WTC11 (cell line): Measurements from ENCODE around the gene CNNM3. TPM values are rescaled to one million over a fixed set of nuclear protein-coding genes. Genes with fewer than 3 reads are reported as not detected.

Experiments
- ATAC-seq: fragments of 200-7000 bp; cut with Tn5 transposase; 2 replicates; pipeline ENCODE4 v1.10.0; 2021; ENCODE audit warnings: mild to moderate bottlenecking, moderate library complexity
- CTCF ChIA-PET: fragments of 300-600 bp; sonication (Branson Sonifier 250); formaldehyde crosslinking; loops from one replicate; lab custom pipeline; 2021; ENCODE audit warnings: antibody characterized with exemption; lab: Charles Lee
- POLR2A ChIA-PET: fragments of 350-600 bp; sonication (Branson Sonifier 250); formaldehyde crosslinking; loops from one replicate; lab custom pipeline; 2021; ENCODE audit warnings: antibody characterized with exemption; lab: Charles Lee
- DNase-seq: peaks from one replicate; pipeline ENCODE4 v3.0.0; 2021; ENCODE audit warnings: low spot score
- H3K27ac Mint-ChIP-seq: 2 replicates; pipeline ENCODE4 v1.8.0; 2021; ENCODE audit warnings: mixed read lengths
- H3K27me3 Mint-ChIP-seq: 2 replicates; pipeline ENCODE4 v1.8.0; 2021; ENCODE audit warnings: low read depth, mild to moderate bottlenecking, moderate library complexity, mixed read lengths
- H3K36me3 Mint-ChIP-seq: 2 replicates; pipeline ENCODE4 v1.8.0; 2021; ENCODE audit warnings: mixed read lengths
- H3K4me1 Mint-ChIP-seq: 2 replicates; pipeline ENCODE4 v1.8.0; 2022; ENCODE audit warnings: mixed read lengths
- H3K4me3 Mint-ChIP-seq: 2 replicates; pipeline ENCODE4 v1.8.0; 2021; ENCODE audit warnings: mild to moderate bottlenecking, moderate library complexity, mixed read lengths
- H3K9me3 Mint-ChIP-seq: 2 replicates; pipeline ENCODE4 v1.8.0; 2021; ENCODE audit warnings: mixed read lengths
- AFF4 ChIP-seq: sonication (generic); formaldehyde crosslinking; IDR thresholded peaks from 2 replicates; pipeline ENCODE4 v1.8.1; 2023; ENCODE audit warnings: mild to moderate bottlenecking, missing genetic modification reagents, borderline replicate concordance
- ATF2 ChIP-seq: sonication (generic); formaldehyde crosslinking; IDR thresholded peaks from 2 replicates; pipeline ENCODE4 v1.8.1; 2022; ENCODE audit warnings: low read depth, missing genetic modification reagents, borderline replicate concordance
- CBFB ChIP-seq: sonication (generic); formaldehyde crosslinking; IDR thresholded peaks from 2 replicates; pipeline ENCODE4 v1.8.1; 2022; ENCODE audit warnings: mild to moderate bottlenecking, low read depth, missing genetic modification reagents
- CREB1 ChIP-seq: sonication (generic); formaldehyde crosslinking; IDR thresholded peaks from 2 replicates; pipeline ENCODE4 v1.8.0; 2023; ENCODE audit warnings: mild to moderate bottlenecking, missing genetic modification reagents
- IRF2 ChIP-seq: sonication (generic); formaldehyde crosslinking; IDR thresholded peaks from 2 replicates; pipeline ENCODE4 v1.8.0; 2022; ENCODE audit warnings: low read depth, missing genetic modification reagents, borderline replicate concordance
- MAX ChIP-seq: sonication (generic); formaldehyde crosslinking; IDR thresholded peaks from 2 replicates; pipeline ENCODE4 v1.8.0; 2022; ENCODE audit warnings: mild to moderate bottlenecking, missing genetic modification reagents
- RELA ChIP-seq: sonication (generic); formaldehyde crosslinking; IDR thresholded peaks from 2 replicates; pipeline ENCODE4 v1.8.1; 2022; ENCODE audit warnings: missing genetic modification reagents, mild to moderate bottlenecking, borderline replicate concordance
- SP1 ChIP-seq: sonication (generic); formaldehyde crosslinking; conservative IDR thresholded peaks from 2 replicates; pipeline ENCODE4 v1.8.1; 2022; ENCODE audit warnings: missing genetic modification reagents
- TCF7 ChIP-seq: sonication (generic); formaldehyde crosslinking; IDR thresholded peaks from 2 replicates; pipeline ENCODE4 v1.8.0; 2022; ENCODE audit warnings: mild to moderate bottlenecking, low read depth, missing genetic modification reagents, moderate library complexity
- TP53 ChIP-seq: sonication (generic); formaldehyde crosslinking; IDR thresholded peaks from 2 replicates; pipeline ENCODE4 v1.8.1; 2023; ENCODE audit warnings: mild to moderate bottlenecking, missing genetic modification reagents
- ZNF121 ChIP-seq: sonication (generic); formaldehyde crosslinking; IDR thresholded peaks from 2 replicates; pipeline ENCODE4 v1.8.0; 2023; ENCODE audit warnings: missing genetic modification reagents
- ZNF281 ChIP-seq: sonication (generic); formaldehyde crosslinking; IDR thresholded peaks from 2 replicates; pipeline ENCODE4 v1.8.0; 2023; ENCODE audit warnings: mild to moderate bottlenecking, missing genetic modification reagents
- ZNF416 ChIP-seq: fragments of 250-450 bp; sonication (Bioruptor Pico); IDR thresholded peaks from 2 replicates; pipeline ENCODE4 v1.9.0; 2021; ENCODE audit warnings: mild to moderate bottlenecking, inconsistent platforms
- ZNF512 ChIP-seq: sonication (generic); formaldehyde crosslinking; IDR thresholded peaks from 2 replicates; pipeline ENCODE4 v1.8.1; 2022; ENCODE audit warnings: missing genetic modification reagents, borderline replicate concordance
- ZSCAN18 ChIP-seq: fragments of 250-450 bp; sonication (Bioruptor Pico); IDR thresholded peaks from 2 replicates; pipeline ENCODE4 v2.1.2; 2022; ENCODE audit warnings: mild to moderate bottlenecking, moderate library complexity
- total RNA-seq: library from RNA; stranded (reverse); gene quantifications from 3 replicates; pipeline ENCODE4 v1.2.3, GENCODE V29; 2021

Gene CNNM3
- total RNA-seq, 1 experiment from 2014 or later = 34.9 TPM

DNA sequence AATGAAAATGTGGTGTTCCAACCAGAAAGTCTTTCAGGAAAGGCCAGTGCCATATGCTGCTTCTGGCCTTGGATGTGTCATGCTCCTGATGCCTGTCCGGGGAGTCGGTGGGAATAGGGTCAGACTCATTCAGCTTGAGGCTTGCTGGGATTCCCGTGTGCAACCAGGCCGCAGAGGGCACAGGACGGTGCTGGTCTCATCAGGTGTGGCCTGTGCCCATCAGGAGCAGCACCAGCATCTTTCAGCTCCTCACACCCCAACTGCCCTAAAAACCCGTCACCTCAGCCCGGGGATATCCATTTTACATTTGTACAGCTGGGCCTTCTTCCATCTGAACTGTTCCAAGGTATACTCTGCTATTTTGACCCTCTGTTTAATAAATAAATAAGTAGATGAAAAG, 13.3 kb upstream of the CNNM3 start:
- no peak for DNase-seq
- CTCF ChIA-PET = interaction anchor here (0.6 to 2.5 kb wide), 2 partner anchors 11 to 14 kb away, joined by 3 to 8 read pairs; partner anchors contain the start of gene CNNM3
- no peaks in the 10 kb centered on the region for H3K4me1 Mint-ChIP-seq

More for the DNA sequence above, 13.3 kb upstream of the CNNM3 start:
- Mint-ChIP-seq H3K9me3 (peaks cover 6% of the 10 kb centered on the region), H3K27ac (no peak overlapping the region; the same call in 1 of the 2 replicates), H3K4me3 (no peak overlapping the region), H3K36me3 (peaks cover 6% of the 10 kb centered on the region), H3K27me3 (no peaks in the 10 kb centered on the region)
- POLR2A ChIA-PET = no interaction called here
- TF ChIP-seq SP1 (CRISPR knock-in tag) = no peak
- TF ChIP-seq RELA (CRISPR knock-in tag) = no peak
- TF ChIP-seq ZNF512 (CRISPR knock-in tag) = no peak
- no peak for TF ChIP-seq ZSCAN18
- no peak for TF ChIP-seq ZNF416
- TF ChIP-seq IRF2 (CRISPR knock-in tag) = no peak
- TF ChIP-seq AFF4 (CRISPR knock-in tag) = no peak
- TF ChIP-seq CBFB (CRISPR knock-in tag) = no peak
- no peak for TF ChIP-seq TCF7 (CRISPR knock-in tag)
- TF ChIP-seq CREB1 (CRISPR knock-in tag) = no peak
- TF ChIP-seq MAX (CRISPR knock-in tag) = no peak
- TF ChIP-seq ATF2 (CRISPR knock-in tag) = no peak
- no peak for TF ChIP-seq ZNF121
- TF ChIP-seq TP53 = no peak
- no peak for TF ChIP-seq ZNF281
- ATAC-seq = no peak
